Measurements from ENCODE around the gene CPLANE2. TPM values are rescaled to one million over a fixed set of nuclear protein-coding genes. Genes with fewer than 3 reads are reported as not detected.
"Not testable (repeated sequence)": the region's sequence is repeated elsewhere in the genome, so short reads cannot be mapped to it uniquely, and the experiment has no call there.

The CPLANE2 gene
- total RNA-seq, 1 experiment from 2014 or later, result 3.9 TPM

- no peak for DNase-seq (ENCODE audit: extremely low read depth, low read depth)
These were observed 12.7 kb upstream of the CPLANE2 start for GRCh38 chr1:16249596-16250241.

GRCh38 chr1:16248603-16249516, 11.9 kb upstream of the CPLANE2 start:
- peak; percentile 42 for DNase-seq (ENCODE audit: extremely low read depth, low read depth)

GRCh38 chr1:16248007-16248436, 11.0 kb upstream of the CPLANE2 start:
- DNase-seq (ENCODE audit: extremely low read depth, low read depth), result no peak

- DNase-seq (ENCODE audit: extremely low read depth, low read depth), result no peak
These were observed 10.5 kb upstream of the CPLANE2 start for GRCh38 chr1:16247441-16247840.

GRCh38 chr1:16246961-16247360, 10.0 kb upstream of the CPLANE2 start:
- no peak for DNase-seq (ENCODE audit: extremely low read depth, low read depth)

GRCh38 chr1:16246239-16246638, 9.3 kb upstream of the CPLANE2 start:
- not testable (repeated sequence) for DNase-seq (ENCODE audit: extremely low read depth, low read depth)

GRCh38 chr1:16245476-16246196, 8.7 kb upstream of the CPLANE2 start:
- DNase-seq (ENCODE audit: extremely low read depth, low read depth), result no peak

- DNase-seq (ENCODE audit: extremely low read depth, low read depth), result no peak
These were observed 7.8 kb upstream of the CPLANE2 start for GRCh38 chr1:16244650-16245285.

GRCh38 chr1:16243936-16244649, 7.1 kb upstream of the CPLANE2 start:
- peak; percentile 68 for DNase-seq (ENCODE audit: extremely low read depth, low read depth)

GRCh38 chr1:16243215-16243610, 6.2 kb upstream of the CPLANE2 start:
- no peak for DNase-seq (ENCODE audit: extremely low read depth, low read depth)

GRCh38 chr1:16242556-16243214, 5.7 kb upstream of the CPLANE2 start:
- no peak for DNase-seq (ENCODE audit: extremely low read depth, low read depth)

- DNase-seq (ENCODE audit: extremely low read depth, low read depth), result no peak
These were observed 4.3 kb upstream of the CPLANE2 start for GRCh38 chr1:16241221-16241708.

- DNase-seq (ENCODE audit: extremely low read depth, low read depth), result no peak
These were observed 3.0 kb upstream of the CPLANE2 start for GRCh38 chr1:16239972-16240491.

GRCh38 chr1:16237343-16237830, 404 bp upstream of the CPLANE2 start:
- no peak for DNase-seq (ENCODE audit: extremely low read depth, low read depth)

- DNase-seq (ENCODE audit: extremely low read depth, low read depth), result peak; percentile 31
These were observed 956 bp downstream of the CPLANE2 start for GRCh38 chr1:16235944-16236510.

GRCh38 chr1:16235347-16235746, 1.6 kb downstream of the CPLANE2 start:
- no peak for DNase-seq (ENCODE audit: extremely low read depth, low read depth)

GRCh38 chr1:16233431-16233830, 3.6 kb downstream of the CPLANE2 start:
- no peak for DNase-seq (ENCODE audit: extremely low read depth, low read depth)

GRCh38 chr1:16232316-16232710, 4.7 kb downstream of the CPLANE2 start:
- no peak for DNase-seq (ENCODE audit: extremely low read depth, low read depth)

Data from NCI-H460 (cell line).